Nucleus accumbens (tissue), 56 donors: ENCODE data around the gene ANKRD12.
A peak's percentile ranks its signal among the peaks of the same experiment; 100 is the strongest.

Experiments used
- DNase-seq, 56 donors: peaks; one replicate each; lab custom pipeline; 2025; lab: John Stamatoyannopoulos, UW

Gene ANKRD12

DNA sequence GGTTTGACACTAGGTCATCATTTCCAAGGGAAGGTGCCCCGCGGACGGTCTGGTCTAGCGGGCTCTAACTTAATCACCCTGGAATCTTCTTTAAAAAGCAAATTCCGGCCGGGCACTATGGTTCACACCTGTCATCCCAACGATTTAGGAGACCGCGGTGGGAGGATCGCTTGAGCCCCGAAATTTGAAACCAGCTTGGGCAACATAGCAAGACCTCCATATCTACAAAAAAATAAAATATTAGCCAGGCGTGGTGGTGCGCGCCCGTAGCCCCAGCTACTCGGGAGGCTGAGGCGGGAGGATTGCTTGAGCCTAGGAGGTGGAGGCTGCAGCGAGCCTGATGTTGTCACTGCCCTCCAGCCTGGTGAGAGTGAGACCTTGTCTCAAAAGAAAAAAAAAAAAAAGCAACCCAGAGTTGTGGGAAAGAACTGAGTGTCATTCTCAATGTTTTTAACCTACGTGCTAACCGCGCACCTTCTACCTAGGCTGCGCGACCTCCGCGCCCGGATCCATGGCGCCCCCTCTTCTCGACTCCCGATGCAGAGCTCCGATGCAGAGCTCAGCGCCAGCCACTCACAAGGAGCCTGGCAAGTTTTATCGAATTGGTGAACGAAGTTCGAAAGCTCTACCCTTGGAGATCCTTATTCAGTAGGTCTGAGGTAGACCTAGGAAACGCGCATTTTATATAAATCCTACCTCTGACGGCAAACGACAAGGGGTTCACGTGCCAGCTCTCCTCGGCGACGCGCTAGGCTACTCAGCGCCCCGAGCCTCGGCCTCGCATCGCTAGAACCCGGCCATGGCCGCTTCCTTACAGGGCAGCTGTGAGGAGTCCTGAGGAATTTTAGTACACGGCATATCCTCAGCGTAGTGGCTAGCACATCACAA lies 197.1 kb downstream of the ANKRD12 start:
- DNase-seq, result peak in 19 of 56 donors; percentile 11 to 59 (median 32)

DNA sequence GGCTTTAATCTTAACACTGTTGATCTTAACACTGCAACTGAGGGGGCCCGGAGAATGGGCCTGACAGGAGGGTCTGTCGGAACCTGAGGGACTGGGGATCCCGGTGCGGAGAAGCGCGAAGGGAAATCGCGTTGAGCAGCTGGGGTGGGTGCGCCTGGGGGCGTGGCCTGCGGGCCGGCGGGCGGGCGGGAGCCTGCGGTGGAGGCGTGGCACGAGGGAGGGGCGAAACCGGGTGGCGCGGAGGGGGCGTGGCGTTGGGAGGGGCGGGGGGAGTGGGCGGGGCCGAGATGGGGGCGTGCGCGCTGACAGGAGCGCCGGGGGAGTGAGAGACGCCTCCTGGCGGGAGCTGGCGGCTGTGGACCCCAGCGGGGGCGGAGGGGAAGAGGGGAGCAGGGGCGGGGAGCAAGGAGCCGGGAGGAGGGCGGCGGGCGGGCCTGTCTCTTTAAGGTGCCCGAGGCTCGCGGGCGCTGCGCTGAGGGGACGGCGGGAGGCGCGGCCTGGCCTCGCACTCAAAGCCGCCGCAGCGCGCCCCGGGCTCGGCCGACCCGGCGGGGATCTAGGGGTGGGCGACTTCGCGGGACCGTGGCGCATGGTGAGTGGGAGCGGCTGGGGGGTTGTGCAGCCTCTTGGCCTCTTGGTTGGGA lies 197.9 kb downstream of the ANKRD12 start, which contains the start of gene TWSG1:
Gene TWSG1 (plus strand): TSS at position 445 of the 644 bp plus-strand sequence. CDS start 2,457 bp downstream, outside the sequence.
- DNase-seq, result peak; percentile 59 to 98 (median 91)

DNA sequence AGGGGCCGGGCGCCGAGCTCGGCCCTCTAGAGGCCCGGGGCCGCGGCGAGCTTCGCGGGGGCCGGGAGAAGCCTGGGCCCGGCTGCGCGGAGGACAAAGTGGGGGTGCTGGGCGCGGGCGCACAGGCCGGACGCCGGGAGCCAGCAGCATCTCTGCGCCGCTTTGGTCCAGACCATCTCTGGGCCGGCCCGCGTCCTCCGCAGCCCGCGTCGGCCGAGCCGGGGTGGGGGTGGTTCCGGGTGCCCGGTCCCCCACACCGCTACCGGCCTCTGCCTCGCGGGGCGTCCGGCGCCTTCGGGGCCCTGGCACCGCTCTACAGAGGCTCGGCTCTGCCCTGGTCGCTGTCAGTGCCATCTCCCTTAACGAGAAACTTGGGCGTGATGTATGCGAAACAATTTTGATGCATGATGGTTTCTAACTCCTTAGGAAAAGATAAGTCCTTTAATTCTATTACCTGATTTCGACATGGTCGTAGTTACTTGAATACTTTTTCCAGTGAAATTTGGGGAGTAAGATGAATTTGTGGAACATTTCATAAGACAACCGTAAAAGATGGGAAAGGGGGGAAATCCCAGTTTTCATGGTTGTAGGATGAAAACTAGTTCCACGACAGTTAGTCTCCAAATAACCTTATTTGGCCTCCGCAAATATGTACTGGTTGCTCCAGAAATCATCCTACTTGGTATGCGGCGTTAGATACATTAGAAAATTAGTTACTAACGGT lies 198.6 kb downstream of the ANKRD12 start:
- DNase-seq, result peak in 36 of 56 donors; percentile 7 to 72 (median 42)
